ENCODE results near the gene C12orf75.
"Not testable (repeated sequence)": the region's sequence is repeated elsewhere in the genome, so short reads cannot be mapped to it uniquely, and the experiment has no call there.

Gene C12orf75

DNA sequence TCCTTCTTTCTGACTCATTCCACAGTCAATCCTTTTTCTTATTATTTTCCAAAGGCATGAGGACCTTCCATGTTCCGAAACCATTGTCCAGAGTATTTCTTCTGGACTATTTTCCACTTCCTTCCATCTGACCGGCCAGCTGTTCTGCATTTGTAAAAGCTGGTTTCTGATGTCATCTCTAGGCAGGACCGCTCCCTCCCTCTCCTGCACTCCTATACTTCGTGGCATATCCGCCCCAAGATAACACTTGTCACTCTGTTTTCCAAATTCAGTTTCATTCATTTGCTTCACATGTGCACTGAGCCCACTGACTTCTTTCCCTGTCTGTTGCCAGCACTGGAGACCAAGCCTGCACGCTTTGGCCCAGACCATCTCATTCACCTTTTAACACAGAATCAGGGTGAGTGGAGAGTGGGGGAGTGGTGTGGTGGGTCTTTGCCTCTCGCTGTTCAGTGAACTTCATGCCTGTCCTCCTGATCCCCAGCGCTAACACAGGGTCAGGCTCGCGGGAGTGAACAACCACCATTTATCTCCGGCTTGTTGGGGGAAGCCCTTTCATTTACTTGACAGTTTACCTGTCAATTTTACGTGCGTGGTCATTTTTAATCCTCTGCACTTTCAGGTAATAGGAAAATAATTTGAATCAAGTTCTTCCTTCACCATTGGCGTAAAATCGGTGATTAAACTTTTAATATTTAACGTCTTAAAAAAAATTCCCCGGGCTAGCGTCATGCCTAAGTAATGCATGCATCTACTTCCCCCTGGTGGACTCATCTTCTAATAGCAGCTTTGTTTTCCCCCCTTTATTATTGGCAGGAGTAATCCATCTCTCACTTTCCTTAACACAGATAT lies 52.5 kb downstream of the C12orf75 start:
- no peak for DNase-seq

DNA sequence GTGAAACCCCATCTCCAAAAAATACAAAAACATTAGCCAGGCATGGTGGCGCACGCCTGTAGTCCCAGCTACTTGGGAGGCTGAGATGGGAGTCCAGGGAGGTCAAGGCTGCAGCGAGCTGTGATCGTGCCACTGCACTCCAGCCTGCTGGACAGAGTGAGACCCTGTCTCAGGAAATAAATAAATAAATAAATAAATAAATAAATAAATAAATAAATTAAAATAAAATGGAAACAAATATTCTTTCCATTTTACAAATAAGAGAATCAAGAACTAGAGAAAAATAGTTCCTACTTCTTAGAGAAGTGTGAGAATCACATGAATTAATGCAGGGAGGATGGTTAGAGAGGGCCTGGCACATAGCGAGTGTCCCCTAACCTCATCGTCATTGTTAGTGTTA lies 53.7 kb downstream of the C12orf75 start:
- DNase-seq: no peak

DNA sequence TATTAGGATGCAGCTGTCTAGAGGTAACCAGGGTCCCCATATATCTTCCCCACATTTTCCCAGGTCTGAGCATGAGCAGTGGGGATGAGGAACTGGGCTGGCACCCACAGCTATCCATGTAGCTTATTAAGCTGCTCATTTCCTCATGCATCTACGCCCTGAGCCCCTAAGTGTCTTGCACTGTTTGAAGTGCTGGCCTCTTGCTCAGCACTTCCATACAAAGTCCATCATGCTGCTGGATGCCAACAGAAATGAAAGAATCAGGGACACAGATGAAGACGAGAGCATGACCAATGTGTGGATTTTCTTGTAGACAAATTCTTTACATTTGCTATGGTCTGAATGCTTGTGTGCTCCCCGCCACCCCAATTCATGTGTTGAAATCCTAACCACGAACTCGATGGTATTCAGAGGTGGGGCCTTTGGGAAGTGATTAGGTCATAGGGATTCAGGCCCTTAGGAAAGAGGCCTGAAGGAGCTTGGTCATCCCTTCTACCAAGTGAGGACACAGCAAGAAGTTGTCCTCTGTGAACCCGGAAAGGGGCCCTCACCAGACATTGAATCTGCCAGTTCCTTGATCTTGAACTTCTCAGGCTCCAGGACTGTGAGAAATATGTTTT lies 54.5 kb downstream of the C12orf75 start:
- no peak for DNase-seq

DNA sequence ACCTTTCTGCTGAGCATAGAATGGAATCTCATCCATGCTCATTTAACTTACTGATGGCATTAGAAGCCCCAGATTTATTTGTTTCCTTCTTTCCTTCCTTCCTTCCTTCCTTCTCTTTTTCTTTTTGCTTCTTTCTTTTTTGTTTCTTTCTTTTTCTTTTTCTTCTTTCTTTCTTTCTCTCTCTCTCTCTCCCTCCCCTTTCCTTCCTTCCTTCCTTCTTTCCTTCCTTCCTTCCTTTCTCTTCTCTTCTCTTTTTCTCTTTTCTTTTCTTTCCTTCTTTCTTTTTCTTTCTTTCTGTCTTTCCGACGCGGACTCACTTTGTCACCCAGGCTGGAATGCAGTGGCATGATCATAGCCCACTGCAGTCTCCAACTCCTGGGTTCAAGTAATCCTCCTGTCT lies 55.9 kb downstream of the C12orf75 start:
- no peak for DNase-seq

DNA sequence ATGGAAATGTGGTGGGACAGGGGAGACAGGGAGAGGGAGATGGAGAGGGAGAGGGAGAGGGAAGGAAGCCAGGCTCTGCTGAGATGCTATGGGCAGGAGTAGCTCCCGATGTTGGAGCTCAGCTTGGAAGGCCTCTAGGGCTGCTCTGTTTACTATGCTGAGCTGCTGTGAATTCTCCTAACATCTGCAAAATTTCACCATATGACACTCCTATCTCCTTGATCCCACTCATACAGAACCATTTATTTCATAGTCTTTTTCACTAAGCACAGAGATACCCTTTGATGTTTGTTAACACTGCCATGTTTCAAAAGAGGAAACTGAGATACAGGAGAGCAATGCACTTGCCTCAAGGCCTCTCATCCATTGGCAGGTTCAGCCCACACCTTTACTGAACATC lies 60.7 kb downstream of the C12orf75 start:
- DNase-seq: no peak

DNA sequence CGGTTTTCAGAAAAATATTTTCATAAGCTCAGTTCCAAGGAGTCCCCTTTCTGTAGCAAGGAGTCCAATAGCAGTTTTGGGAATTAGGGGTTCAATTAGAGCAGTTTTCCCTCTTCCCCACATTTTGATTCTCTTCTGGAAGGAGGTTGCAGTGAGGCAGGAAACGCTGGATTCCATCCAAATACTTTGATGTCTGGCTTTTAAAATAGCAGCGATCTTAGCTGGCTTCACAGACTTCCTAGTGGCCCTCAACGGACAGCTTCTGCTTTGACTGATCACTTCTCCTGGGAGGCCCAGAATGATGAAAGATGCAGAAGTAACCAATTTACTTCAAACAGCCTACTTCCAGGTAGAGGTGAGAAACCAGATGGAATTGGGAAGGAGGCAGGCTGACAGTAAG lies 63.1 kb downstream of the C12orf75 start:
- DNase-seq: no peak

DNA sequence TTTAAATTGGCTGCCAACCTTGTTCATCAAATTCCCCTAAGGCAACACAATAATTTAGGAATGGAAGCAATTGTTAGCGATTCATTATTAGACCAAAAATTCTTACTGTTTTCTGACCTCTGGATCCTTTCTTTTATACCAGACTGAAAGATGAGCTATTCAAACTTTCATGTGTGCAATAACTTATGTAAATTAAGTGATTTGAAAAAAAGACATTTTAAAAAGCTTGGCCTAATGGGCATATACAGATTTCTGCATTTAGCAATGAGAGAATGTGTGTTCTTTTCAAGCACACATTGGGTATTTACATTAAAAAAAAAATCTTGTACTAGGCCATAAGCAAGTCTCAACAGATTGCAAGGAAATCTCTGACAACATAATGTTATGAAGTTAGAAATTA lies 65.5 kb downstream of the C12orf75 start:
- no peak for DNase-seq

DNA sequence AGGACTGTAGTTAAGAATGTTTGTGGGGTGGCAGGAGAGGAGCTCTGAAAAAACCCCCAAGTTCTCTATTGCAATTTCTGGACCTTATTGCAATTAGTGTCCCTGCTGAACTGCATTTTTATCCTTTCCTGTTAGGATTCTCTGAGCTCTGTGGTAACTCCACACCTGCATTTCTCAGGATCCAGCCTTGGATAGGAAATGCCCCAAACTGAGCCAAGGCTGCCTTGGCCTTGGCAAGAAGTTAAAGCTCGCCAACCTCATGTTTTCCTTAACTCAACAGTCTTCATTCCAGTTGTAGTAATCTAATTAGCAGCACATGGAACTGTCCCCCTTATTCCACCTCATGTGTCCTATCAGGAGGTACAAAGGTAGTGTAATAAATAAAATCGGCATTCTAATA lies 66.5 kb downstream of the C12orf75 start:
- DNase-seq: no peak

DNA sequence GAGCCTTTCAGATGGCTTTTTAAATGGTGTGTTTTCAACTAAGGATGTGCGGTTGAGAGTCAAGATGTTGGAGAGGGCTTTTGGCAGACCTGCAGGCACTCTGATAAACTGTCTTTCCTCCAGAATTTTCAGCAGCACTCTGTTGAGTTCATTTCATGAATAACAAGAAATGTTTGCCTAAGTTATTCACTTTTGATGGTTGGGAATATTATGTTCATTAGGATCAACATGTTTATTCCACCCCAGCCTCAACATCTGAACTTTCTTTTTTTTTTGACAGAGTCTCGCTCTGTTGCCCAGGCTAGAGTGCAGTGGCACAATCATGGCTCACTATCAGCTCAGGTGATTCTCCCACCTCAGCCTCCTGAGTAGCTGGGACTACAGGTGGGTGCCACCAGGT lies 68.4 kb downstream of the C12orf75 start:
- DNase-seq: no peak

DNA sequence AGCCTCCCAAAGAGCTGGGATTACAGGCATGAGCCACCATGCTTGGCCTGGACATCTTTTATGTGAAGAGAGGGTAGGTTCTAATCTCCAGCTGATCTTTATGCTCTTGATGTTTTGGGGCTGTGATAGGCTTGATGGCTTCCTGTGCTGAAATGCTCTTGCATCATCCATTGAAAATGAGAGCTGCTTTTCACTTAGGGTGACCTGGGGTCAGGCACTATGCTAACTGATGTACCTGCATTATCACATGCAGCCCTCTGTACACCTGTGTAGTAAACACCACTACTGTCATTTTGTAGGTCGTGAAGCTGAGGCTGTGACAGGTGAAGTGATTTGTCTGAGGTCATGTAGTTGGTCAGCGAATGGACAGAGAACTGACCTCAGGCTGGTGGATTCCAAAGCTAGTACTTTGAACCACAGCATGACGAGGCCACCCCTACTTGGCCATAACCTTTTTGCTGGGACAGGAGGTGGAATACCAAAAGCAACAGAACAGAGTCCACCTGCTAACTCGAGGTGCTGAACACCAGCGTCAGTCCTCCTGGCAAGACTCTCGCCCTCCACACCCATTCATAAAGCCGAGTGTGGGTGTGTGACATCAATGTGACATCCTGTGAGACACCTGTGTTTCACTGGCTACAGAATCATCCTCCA lies 69.1 kb downstream of the C12orf75 start:
- DNase-seq: no peak

DNA sequence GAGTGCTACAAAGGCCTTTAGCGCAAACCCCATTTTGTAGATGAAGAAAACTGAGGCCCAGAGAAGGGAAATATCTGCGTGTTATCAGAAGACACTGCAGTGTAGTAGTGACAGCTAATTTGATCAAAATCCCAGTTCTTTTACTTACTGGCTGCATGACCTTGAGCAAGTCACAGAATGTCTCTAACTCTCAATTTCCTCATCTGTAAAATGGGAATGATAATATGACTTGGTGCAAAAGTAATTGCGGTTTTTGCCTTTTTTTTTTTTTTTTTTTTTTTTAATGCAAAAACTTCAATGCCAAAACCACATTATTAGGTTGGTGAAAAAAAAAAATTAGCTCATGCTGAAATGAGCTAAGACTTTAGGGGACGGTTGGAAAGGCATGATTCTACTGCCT lies 69.7 kb downstream of the C12orf75 start:
- DNase-seq: no peak

DNA sequence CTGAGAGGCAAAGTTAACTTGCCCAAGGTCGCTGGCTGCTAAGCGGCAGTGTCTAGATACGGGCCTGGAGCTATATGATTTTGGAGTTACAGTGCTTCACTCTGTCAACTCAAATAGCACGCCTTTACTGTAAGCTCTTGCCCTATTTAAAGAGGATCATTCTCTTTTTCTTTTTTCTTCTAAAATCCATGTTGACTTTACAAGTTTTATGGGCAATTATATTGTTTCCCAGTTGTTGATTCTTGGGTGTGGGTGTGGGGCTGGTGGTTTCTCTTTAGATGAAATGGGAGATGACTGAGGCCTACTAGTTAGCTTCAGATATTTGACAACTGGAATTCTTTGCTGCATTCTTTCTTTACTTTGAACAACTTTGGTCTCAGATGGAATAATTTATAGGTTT lies 70.7 kb downstream of the C12orf75 start:
- DNase-seq: no peak

DNA sequence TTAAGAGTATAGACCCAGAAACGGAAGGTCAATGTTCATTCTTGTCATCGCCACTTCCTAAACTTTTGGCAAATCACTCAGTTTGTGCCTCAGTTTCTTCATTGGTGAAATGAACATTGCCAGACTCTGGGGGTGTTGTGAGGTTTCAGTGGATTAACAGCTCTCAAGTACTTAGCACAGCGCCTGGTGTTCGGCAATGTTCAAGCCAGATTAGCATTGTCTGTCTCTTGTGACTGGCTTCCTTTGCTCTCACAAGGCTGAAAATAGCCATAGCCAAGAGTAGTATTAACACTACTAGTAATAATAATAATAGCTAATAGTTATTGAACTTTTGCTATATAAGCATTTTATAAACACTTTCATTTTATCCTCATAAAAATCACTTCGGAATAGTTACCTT lies 71.9 kb downstream of the C12orf75 start:
- no peak for DNase-seq

DNA sequence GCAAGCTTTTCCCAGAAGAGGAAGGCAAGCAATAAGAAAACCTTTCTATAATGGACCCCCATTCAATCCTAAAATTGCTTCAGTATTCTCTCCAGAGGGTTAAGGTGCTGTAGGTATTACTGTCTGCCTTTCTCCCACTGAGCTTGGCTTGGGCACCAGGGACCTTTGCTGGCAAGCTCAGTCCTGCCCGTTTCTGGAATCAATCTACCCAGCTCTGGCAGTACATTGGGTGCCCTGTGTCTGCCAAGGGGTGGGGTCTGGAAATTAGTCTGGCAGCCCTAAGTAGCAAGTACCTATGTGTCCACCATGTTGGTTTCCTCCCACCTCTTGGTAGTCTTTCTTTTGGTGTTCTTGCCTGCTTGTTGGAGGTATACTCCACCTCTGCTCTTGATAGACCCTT lies 72.6 kb downstream of the C12orf75 start:
- DNase-seq: no peak

DNA sequence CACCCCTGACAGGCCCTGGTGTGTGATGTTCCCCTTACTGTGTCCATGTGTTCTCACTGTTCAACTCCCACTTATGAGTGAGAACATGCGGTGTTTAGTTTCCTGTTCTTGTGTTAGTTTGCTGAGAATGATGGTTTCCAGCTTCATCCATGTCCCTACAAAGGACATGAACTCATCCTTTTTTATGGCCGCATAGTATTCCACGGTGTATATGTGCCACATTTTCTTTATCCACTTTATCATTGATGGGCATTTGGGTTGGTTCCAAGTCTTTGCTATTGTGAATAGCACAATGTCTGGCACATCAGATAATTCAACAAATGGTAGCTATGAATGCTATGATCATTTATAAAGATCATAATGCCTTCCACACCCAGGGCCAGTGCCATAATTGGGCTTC lies 73.6 kb downstream of the C12orf75 start:
- DNase-seq: not testable (repeated sequence)

DNA sequence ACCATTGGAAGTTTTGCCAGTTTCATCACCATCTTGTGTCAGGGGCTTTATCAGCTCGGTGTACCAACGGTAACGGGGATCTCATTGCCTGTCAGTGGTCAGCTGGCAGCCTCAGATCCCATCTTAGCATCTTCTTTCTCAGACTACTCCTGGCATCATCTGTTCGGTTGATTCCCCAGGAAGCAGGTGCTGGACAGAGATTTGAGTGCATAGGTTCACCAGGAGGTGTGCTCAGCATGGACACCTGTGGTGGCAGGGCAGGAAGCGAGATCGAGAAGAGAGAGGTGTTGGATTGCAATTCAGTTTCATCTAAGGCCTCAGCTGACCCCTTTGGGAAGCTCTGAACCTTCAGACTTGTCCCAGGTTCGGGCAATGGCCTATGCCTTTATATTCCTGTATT lies 76.0 kb downstream of the C12orf75 start:
- no peak for DNase-seq

DNA sequence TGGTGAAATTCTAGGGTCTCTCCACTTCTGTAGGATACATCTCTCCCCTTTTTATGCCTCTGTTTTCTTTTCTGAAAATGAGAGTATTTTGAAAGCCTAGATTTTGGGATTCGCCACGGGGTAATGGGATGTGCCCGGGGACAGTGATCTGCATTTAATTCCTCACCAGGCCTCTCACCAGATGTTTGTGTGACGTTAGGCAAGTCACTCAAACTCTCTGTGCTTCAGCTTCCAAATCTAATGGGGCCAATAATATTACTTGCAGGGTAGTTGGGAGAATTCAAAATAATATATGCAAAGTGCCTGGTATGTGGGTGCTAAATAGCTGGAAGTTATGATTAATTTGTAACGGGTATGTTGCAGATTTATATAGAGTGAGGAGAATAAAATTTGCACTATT lies 78.8 kb downstream of the C12orf75 start:
- DNase-seq: no peak

DNA sequence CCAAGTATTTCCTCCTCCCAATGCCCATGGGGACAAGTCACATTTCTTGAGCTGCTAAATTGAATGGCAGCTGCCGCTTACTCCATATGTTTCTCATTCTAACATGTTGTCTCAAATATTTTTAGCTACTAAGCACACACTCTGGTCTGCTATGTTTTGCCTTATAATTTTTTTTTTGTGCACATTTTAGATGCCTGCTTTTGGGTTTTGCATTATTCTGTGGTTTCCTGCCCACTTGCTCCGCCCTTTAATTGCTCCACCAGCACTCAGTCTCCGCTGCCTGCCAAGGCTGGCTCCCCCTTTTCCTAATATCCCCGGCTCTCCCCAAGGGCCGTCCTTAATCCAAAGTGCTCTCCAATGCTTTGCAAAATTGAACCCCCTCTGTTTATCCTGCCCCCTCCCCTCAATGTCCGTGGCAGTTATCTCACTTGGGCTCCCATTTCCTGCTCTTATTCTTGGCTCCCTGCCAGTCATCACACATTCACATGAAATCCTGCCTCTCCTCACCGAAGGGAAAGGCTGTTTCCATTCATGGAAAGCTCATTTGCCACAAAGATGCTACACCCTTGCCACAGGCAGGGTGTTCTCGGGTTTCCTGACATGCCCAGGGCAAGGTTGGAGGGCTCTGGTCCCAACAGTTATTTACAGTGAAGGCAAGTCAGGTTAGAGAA lies 79.4 kb downstream of the C12orf75 start:
- no peak for DNase-seq

DNA sequence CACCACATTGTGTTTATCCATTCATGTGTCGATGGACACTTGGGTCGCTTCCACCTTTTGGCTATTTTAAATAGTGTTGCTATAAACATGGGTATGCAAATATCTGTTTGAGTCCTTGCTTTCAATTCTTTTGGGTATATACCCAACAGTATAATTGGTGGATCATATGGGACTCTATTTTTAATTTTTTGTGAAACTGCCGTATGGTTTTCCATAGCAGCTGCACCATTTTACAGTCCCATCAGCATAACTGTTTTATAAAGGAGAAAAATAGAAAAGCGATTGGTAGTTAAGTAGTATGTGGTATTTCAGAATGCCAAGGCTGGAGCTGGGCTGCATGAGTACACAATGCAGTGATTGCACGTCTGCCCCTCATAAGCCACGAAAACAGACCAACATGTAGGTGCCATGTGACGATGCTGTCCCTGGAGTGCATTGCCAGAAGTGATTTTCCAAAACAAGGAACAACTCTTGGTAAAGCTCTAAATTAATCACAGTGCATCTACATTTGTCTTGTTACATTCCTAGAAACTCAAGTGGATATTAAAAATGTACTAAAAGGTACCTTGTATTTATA lies 83.5 kb downstream of the C12orf75 start:
- DNase-seq: no peak

DNA sequence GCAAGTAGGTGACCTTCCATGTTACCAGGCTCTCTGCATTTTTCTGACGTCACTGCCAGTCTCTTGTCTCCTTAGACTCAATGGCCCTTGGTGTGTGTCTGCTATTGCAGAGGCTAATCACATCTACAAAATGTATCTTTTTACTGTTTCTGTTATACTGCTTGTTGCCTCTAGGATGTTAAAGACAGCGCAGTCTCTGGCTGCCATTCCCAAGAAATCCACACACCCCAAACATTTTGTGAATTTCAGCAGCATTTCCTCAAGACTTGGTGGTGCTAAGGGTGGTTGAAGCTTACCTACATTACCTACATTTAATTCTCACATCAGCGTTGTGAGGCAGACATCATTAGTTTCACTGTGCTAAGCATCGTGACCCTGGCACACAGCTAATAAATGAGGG lies 87.2 kb downstream of the C12orf75 start:
- DNase-seq: no peak

DNA sequence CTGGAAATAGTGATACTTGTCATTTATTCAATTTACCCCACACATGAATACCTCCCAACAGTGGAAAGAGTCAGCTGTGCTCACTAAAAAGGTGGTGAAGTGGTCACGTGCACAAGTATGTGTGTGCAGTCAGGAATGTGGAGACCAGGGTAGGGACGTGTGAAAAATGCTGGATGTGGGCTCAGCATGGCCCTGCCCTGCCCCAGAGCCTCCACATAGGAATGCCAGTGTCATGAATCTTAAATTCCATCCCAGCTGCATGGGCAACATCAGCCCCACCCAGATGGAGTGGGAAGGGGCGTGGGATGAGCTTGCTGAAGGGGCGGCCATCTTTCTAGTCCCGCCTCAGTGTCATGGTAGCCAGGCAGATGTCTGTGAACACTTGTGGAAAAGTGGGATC lies 87.7 kb downstream of the C12orf75 start:
- DNase-seq: no peak

DNA sequence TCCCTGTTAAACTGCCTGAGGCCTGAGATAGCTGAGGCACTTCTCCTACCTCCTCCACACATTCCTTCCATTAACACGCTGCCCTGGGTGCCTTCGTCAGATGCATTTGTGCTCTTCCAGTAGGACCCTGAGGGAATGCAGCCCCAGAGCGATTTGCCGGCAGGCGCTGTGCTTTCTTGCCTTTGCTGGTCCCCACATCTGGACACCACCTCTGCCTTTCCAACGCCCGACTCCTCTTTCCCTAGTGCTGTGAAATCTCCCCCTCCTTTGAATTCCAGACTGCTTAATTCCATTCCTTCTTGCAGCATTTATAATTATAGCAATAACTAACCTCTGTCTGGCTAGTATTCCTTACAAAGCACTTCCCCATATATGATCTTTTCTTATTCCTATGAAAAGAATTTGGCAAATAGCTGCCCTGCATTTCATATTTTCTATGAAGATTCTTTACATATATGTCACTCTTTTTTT lies 88.4 kb downstream of the C12orf75 start:
- no peak for DNase-seq

DNA sequence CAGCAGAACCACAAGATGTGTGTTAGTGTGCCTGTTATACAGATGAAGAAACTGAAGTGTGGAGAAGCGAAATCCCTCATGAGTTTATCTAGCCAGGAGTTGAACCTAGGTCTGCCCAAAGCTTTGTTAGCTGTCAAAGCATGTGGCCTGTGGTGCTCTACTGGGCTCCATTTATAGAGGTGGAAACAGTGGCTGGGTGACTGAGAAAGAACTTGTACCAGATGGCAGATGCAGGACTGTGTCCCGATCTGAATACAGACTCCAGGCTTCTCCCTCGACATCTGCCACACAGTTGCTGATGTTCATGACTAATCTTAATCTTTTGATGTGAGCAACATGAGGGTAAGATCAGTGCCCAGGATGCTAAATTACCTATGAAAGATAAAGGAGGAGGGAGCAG lies 89.1 kb downstream of the C12orf75 start:
- no peak for DNase-seq

All from stimulated activated CD4-positive, alpha-beta T cell treated with anti-CD3 and anti-CD28 coated beads, Interleukin-12 subunit alpha, Interleukin-12 subunit beta, amount 100 ng/mL, for 4 hours (primary cell).